Right forelimb (tissue), 1 donor: Measurements from ENCODE around the gene ARHGAP1.
"Not testable (repeated sequence)": the region's sequence is repeated elsewhere in the genome, so short reads cannot be mapped to it uniquely, and the experiment has no call there.

Source experiments
- DNase-seq: peaks from one replicate; pipeline ENCODE4 v3.0.0-alpha.2; 2018

ARHGAP1 gene

DNA sequence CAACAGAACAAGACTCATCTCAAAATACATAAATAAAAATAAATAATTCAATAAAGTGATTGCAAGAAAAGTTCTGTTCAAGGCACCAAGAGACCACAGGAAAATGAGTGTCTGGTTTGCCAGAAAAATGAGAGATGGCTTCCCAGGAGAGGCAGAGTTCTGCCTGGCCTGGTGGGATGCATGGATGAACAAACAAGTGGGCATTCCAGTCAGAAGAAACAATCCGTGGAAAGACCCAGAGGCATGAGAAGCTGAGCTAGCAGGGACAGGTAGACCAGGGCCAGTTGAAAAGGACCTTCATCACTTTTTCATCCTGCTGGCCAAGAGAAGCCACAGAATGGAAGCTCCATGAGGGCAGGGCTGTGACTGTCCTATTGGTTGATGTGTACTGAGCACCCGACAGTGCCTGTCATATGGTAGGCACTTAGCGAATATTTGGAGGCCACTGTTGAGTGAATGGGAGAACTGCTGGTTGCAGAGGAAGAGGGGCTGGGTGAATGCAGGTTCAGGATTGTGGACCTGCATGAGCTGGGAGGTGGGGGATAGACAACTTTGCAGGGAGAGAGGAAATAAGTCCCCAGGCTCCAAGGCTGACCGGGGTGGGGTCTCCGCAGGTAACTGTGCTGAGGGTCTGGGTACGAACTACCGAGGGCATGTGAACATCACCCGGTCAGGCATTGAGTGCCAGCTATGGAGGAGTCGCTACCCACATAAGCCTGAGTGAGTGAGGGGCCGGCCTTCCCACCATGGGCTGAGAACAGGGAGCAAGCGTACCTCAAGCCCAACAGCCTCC, 22.3 kb upstream of the ARHGAP1 start:
- no peak for DNase-seq

- DNase-seq, result no peak
Observed at GRCh38 chr11:46721286-46721685, 20.9 kb upstream of the ARHGAP1 start.

GRCh38 chr11:46719543-46720218, 19.3 kb upstream of the ARHGAP1 start:
- DNase-seq, result no peak

GRCh38 chr11:46719048-46719542, 18.7 kb upstream of the ARHGAP1 start, which contains the start of gene F2:
F2 (plus strand) TSS chr11:46719213; CDS start chr11:46719236, 23 bp downstream.
- no peak for DNase-seq

DNA sequence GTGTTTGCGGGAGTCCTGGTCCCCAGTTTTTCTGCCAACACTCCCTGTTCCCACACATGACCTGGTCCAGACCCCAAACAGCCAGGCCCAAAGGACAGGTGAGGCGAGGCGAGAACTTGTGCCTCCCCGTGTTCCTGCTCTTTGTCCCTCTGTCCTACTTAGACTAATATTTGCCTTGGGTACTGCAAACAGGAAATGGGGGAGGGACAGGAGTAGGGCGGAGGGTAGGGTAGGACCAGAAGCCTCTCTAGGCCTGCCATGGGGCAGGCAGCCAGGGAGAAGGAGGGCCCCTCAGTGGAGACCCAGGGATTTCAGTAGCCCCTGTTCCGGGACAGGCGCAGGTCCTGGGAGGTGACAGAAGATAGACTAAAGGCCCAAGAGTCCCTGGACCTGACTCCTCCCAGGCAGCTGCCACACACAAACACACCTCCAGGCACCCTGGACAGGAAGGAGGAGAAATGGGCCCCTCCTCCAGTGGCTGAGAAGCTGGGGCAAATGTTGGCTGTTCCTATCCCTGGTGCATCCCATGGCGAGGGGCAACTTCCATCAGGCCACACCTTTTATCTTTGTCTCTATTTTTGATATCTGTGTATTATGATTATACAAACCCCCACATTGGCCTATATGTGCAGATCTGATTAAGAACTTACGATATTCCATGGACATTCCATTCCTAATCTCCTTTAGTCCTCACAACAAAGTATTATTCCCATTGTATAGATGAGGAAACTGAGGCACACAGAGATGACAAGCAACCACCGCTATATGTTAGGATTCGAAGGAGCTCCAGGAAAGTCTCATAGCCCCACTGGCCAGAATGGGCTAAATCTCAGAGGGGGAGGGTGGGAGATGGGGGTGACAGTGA, 18.0 kb upstream of the ARHGAP1 start:
- no peak for DNase-seq

DNA sequence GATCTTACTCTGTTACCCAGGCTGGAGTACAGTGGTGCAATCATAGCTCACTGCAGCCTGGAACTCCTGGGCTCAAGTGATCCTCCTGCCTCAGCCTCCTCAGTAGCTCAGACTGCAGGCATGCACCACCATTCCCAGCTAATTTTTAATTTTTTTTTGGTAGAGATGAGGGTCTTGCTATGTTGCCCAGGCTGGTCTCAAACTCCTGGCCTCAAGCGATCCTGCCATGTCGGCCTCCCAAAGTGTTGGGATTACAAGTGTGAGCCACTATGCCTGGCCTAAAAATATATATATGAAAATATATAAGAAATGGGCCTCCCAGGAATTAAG, 17.4 kb upstream of the ARHGAP1 start:
- not testable (repeated sequence) for DNase-seq

DNA sequence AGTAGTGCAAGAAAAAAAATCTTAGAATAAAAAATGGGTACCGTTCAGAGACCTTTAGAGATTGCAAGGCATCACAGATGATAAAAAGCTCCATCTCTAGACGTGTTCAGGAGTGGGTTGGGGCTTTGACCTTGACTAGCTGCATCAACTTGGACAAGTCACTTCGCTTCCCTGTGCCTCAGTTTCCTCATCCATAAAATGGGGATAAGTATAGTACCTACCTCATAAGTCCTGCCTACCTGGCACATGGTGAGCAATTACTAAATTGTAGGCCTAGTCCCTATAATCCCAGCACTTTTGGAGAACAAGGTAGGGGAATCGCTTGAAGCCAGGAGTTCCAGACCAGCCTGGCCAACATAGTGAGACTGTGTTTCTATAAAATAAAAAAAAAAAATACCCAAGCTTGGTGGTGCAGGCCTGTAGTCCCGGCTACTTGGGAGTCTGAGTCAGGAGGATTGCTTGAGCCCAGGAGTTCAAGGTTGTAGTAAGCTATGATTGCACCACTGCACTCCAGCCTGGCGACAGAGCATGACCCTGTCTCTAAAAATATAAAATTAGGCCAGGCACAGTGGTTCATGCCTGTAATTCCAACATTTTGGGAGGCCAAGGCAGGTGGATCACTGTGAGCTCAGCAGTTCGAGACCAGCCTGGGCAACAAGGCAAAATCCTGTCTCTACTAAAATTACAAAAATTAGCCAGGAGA, 12.6 kb upstream of the ARHGAP1 start:
- DNase-seq, result no peak

DNA sequence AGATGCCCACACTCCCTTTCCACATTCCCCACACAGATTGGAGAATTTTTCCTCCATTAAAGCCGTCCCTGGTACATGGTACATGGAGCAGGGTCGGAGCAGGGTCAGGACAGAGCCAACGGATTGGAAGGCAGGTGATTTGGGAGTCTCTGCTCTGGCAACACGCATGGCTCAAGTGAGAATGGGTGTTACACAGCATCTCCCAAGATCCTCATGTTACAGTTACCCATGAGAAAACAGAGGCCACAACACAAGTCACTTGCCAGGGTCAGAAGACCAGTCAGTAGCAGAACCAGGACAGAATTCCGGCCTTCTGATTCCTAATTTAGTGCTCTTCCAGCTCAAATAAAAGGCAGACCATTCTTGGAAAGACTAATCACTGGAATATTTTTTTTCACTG, 10.9 kb upstream of the ARHGAP1 start:
- no peak for DNase-seq

GRCh38 chr11:46710821-46711269, 10.4 kb upstream of the ARHGAP1 start:
- DNase-seq, result no peak

DNA sequence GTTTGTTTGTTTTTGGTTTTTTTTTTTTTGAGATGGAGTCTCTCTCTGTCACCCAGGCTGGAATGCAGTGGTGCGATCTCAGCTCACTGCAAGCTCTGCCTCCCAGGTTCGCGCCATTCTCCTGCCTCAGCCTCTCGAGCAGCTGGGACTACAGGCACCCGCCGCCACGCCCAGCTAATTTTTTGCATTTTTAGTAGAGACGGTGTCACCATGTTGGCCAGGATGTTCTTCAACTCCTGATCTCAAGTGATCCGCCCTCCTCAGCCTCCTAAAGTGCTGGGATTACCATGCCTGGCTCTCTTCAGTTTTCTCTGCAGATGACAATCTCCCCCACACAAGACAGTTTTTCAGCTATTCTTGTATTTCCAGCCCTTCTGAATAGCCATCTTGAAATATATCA, 8.9 kb upstream of the ARHGAP1 start:
- not testable (repeated sequence) for DNase-seq

GRCh38 chr11:46706886-46707285, 6.5 kb upstream of the ARHGAP1 start:
- no peak for DNase-seq

GRCh38 chr11:46705070-46705688, 4.8 kb upstream of the ARHGAP1 start:
- no peak for DNase-seq

GRCh38 chr11:46701078-46701654, 747 bp upstream of the ARHGAP1 start:
- DNase-seq, result no peak

- no peak for DNase-seq
Observed at GRCh38 chr11:46698597-46698996, 1.8 kb downstream of the ARHGAP1 start.

DNA sequence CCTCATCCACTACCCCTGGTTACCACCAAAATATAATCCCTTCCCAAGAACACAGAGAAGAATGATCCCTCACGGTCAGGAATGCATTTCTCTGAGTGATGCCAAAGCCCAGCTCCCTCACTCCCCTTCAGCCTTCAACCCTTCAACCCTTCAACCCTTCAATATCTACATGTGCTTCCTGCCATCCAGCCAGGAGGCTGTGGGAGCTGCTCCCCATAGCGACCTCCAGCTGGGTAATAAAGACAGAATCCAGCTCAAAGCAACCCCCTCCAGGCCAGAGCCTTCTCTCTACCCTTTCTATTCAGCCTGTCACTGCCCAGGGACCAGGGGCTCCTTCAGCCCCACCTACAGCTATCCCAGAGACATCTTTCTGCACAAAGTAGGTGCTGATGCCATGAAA, 2.7 kb downstream of the ARHGAP1 start:
- no peak for DNase-seq

DNA sequence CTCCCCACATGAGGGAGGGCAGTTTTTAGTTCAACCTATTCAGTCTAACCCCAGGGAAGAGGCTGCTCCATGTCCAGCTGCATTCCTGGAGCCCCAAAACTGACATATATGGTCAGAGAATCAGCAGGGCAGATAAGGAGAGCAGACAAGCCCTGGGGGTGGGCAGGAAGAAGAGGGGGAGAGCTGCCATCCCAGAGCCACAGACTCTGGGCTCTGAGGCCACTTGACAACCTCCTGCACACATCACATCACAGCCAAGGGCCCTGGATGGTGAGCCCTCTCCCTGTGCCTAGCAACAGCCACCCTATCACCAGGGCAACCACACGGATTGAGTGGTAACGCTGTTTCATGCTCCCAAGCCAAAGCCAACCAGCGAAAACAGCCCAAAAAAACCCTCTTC, 3.1 kb downstream of the ARHGAP1 start:
- DNase-seq, result peak; percentile 34

- peak; percentile 73 for DNase-seq
Observed at GRCh38 chr11:46696212-46696558, 4.2 kb downstream of the ARHGAP1 start.

DNA sequence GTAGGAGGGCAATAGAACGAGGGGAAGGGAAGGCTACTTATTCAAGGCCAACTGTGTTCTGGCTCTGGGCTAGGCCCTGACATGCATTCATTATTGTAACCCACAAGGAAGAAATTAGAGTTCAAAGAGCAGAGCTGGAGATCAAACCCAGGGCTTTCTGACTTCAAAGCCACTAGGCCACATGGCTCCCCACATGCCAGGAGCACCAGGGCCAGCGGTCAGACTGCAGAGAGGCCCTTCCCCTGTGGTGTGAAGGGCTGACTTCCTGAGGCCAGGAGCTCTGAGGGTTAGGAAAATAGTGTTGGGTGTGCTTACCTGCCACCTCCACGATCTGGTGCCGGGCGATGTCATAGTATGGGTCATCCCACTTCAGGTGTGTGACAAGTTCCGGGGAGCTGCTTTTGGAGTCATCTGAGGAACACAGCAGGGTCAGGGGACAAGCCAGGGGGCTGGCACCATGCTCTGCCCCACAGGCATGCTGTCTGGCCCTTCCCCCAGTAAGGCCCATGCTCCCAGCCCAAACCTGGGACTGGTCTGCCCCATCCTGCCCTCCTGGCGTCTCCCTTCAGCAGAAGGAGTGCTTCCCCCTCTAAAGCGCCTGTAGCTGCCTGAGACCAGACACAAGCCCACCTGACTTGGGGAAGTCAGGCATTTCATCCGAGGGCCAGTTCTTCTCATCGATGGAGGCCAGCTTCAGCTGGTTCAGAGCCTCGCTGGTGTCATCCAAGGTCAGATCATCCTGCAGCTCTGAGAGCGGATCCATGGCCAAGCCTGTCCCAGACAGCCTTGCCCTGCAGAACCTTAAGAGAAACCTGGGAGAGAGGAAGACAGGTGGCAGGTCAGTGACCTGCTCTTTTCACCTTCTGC, 4.8 kb downstream of the ARHGAP1 start:
- DNase-seq, result no peak

GRCh38 chr11:46694607-46695006, 5.8 kb downstream of the ARHGAP1 start:
- DNase-seq, result no peak

DNA sequence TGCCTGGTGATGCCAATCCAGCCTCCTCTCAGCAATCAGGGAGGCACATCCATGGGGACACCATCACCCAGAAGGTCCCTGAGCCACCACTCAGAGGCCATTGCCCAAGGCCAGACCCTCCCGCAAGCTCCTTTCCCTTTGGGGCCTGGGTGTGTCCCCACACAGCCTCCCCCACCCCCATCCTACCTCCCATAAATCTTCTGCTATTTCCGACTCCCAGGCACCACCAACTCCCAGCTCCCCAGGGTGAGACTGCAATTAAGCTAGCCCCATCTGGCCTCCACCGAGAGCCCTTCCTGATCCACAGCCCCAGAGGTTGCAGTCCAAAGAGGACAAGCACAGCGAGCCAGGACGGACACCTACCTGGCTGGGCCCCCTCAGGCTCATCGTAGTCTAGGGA, 6.3 kb downstream of the ARHGAP1 start:
- no peak for DNase-seq

GRCh38 chr11:46693597-46694012, 6.8 kb downstream of the ARHGAP1 start:
- no peak for DNase-seq
